Measurements from ENCODE around the gene CDC42EP2. TPM values are rescaled to one million over a fixed set of nuclear protein-coding genes. Genes with fewer than 3 reads are reported as not detected.
A peak's percentile ranks its signal among the peaks of the same experiment; 100 is the strongest.

CDC42EP2 gene
- total RNA-seq, 1 donor from 2014 or later, result 20.6 TPM

DNA sequence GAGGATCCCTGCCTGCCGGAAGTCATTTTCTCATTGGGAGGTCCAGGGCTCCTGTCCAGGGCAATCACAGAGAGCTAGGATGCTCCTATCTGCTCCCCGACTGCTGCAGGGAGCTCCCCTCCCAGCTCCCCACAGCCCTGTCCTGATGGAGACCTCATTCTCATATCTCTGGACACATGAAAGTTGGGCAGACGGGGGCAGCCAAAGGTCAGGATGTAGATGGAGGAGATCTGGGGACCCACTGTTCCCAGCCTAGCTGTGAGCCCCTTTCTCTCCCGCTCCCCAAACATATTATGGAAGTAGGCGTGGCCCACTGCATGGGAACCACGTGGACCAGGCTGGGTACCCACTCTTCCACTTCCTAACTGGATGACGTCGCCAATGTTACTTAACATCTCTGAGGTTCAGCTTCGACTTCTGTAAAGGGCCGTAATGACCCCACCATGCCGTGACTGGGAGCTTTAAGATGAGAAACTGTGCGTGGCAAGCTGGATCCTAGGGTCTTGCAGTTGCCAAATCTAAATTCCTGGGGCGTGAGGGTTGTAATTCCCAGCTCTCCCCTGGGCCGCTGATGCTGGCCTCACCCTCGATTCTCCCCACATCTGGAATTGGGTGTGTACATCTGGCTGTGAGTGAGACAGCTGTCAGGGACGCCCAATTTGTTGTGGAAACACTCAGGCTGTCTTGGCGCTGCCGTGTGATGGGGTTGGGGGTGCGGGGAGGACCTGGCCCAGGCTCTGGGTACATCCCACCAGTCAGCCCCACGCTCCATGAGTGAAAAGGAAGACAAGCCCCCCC is 1.8 kb downstream of the CDC42EP2 start:
- TF ChIP-seq, protein P1, sequence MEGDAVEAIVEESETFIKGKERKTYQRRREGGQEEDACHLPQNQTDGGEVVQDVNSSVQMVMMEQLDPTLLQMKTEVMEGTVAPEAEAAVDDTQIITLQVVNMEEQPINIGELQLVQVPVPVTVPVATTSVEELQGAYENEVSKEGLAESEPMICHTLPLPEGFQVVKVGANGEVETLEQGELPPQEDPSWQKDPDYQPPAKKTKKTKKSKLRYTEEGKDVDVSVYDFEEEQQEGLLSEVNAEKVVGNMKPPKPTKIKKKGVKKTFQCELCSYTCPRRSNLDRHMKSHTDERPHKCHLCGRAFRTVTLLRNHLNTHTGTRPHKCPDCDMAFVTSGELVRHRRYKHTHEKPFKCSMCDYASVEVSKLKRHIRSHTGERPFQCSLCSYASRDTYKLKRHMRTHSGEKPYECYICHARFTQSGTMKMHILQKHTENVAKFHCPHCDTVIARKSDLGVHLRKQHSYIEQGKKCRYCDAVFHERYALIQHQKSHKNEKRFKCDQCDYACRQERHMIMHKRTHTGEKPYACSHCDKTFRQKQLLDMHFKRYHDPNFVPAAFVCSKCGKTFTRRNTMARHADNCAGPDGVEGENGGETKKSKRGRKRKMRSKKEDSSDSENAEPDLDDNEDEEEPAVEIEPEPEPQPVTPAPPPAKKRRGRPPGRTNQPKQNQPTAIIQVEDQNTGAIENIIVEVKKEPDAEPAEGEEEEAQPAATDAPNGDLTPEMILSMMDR (IDR thresholded peaks at IDR 0.05), result no peak
- Histone ChIP-seq H3K4me3 (peak overlapping the region; percentile 79 to 86), H3K27me3 (no peaks in the 10 kb centered on the region), H3K9me3 (no peaks in the 10 kb centered on the region), H3K27ac (peak overlapping the region; percentile 8 to 10), H3K36me3 (peaks cover 6 to 10% of the 10 kb centered on the region in 2 donors), H3K4me1 (peaks cover 0 to 20% of the 10 kb centered on the region in 2 donors)
- peak in 1 of 2 donors; percentile 74 for DNase-seq (ENCODE audit: low spot score in 2 of 2)
- intact Hi-C loops (cut with DNase I), result loop anchor here (5.0 kb wide), 1 partner anchor 179 kb away; no protein-coding TSS in a partner anchor

DNA sequence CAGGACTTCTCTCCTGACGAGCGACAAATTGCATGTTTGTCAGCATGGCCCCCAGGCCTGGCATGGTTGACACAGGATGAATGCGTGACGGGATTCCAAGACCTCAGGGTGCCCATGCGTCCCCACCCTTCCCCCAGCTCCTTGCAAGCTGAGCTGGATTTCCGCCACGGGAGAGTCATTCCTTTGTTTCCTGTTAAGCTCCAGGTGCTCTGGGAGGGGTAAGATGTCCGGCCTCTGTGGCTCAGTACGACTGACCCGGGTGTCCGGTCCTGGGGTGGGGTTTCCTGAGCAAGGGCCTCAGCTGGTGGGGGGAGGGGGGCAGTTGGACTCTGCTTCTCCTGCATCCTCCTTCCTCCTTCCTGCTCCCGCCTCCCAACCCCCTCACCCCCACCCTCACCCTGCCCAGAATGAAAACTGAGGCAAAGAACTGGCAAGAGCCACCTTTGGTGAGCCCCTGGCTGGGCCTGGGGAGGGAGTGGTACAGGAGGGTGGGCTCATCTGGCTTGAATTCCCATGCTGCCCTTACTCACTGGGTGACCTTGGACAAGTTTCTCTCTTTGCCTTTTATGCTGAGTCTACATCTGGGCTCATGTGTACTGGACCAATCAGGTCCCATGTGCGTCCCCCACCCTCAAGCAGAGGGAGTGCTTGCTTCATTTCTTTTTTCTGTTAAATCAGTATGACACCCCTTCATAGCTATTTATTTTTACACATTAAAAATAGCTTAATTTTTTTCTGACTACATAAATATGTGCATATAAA is 2.5 kb downstream of the CDC42EP2 start:
- Histone ChIP-seq H3K4me3 (peak overlapping the region in 1 of 2 donors; percentile 86), H3K4me1 (peaks cover 0 to 20% of the 10 kb centered on the region in 2 donors)
- intact Hi-C loops (cut with DNase I), result loop anchor here (5.0 kb wide), 1 partner anchor 180 kb away; no protein-coding TSS in a partner anchor

DNA sequence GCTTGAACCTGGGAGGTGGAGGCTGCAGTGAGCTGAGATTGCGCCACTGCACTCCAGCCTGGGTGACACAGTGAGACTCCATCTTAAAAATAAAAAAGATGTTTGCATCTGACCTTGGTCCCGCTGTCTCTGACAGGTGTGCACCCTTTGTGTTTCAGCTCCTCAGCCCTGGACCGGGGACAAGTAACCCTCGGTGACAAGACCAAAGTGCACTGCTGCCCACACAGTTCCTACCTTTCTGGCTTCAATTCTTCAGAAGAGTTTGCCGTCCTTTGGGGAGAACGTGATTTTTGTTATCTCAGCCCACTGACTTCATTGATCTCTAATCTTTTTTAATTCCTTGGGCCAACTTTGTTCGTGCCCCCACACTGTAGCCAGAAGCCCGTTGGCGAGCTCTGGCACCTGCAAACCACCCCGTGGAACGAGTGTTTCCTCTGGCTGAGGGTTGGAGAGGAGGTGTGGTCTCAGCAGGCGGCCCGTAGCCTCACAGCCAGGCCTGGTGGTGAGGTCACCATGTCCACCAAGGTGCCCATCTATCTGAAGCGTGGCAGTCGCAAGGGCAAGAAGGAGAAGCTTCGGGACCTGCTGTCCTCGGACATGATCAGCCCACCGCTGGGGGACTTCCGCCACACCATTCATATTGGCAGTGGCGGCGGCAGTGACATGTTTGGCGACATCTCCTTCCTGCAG is 5.9 kb downstream of the CDC42EP2 start:
- H3K9me3 ChIP-seq, result no peaks in the 10 kb centered on the region
- H3K4me1 ChIP-seq, result peaks cover 0 to 11% of the 10 kb centered on the region in 2 donors
- peaks cover 7 to 16% of the 10 kb centered on the region in 2 donors for H3K36me3 ChIP-seq
- H3K4me3 ChIP-seq, result no peak overlapping the region
- intact Hi-C loops (cut with DNase I), result no loop called here
- no peak for DNase-seq (ENCODE audit: low spot score in 2 of 2)
- no peak overlapping the region for H3K27ac ChIP-seq
- TF ChIP-seq, protein P1 (IDR thresholded peaks at IDR 0.05), result no peak
- H3K27me3 ChIP-seq, result no peaks in the 10 kb centered on the region

More for the DNA sequence above, 2.5 kb downstream of the CDC42EP2 start:
- Histone ChIP-seq H3K27me3 (no peaks in the 10 kb centered on the region), H3K9me3 (no peaks in the 10 kb centered on the region), H3K36me3 (peaks cover 7 to 16% of the 10 kb centered on the region in 2 donors), H3K27ac (peak overlapping the region; percentile 8 to 10)
- TF ChIP-seq, protein P1 (IDR thresholded peaks at IDR 0.05), result no peak
- DNase-seq (ENCODE audit: low spot score in 2 of 2), result peak in 1 of 2 donors; percentile 77

DNA sequence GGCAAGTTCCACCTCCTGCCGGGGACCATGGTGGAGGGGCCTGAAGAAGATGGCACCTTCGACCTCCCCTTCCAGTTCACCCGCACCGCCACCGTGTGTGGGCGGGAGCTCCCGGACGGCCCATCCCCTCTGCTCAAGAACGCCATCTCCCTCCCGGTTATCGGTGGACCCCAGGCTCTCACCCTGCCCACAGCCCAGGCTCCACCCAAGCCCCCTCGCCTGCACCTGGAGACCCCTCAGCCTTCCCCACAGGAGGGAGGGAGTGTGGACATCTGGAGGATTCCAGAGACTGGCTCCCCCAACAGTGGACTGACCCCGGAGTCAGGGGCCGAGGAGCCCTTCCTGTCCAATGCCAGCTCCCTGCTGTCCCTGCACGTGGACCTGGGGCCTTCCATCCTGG is 6.4 kb downstream of the CDC42EP2 start:
- TF ChIP-seq, protein P1 (IDR thresholded peaks at IDR 0.05), result no peak
- Histone ChIP-seq H3K27ac (no peak overlapping the region), H3K4me3 (no peak overlapping the region), H3K4me1 (peaks cover 0 to 6% of the 10 kb centered on the region in 2 donors), H3K27me3 (no peaks in the 10 kb centered on the region), H3K36me3 (peaks cover 7 to 16% of the 10 kb centered on the region in 2 donors), H3K9me3 (no peaks in the 10 kb centered on the region)
- intact Hi-C loops (cut with DNase I), result no loop called here
- no peak for DNase-seq (ENCODE audit: low spot score in 2 of 2)

DNA sequence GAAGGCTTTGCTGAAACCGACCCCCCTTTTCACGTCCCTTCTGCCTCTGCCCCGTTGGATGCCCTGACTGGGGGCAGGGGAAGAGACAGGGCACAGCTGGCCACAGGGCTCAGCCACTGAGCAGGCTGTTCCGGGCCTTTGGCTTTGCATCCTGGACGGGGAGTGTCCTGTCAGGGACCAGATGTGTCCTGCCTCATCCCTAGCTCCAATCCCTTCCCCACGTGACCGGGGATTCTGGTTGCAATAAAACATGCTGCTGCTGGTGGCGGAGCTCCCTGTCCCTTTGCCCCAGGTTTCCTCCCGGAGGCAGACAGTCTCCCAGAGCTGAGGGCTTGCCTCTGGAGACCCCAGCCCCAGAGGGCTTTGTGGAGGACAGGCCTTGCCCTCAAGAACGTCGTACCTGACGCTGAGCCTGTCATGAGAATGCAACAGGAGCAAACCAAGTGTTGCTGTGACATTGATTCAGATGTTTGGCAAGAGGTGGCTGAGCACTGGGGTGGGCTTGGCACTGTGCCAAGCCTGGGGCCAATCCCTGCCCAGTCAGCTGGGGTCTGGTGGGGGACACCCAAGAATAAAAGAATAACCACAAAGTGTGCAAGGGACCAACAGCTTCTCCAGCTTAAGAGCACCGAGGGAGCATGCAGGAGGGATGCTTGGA is 7.3 kb downstream of the CDC42EP2 start:
- H3K27ac ChIP-seq, result no peak overlapping the region
- intact Hi-C loops (cut with DNase I), result no loop called here
- TF ChIP-seq, protein P1 (IDR thresholded peaks at IDR 0.05), result no peak

More for the DNA sequence above, 7.3 kb downstream of the CDC42EP2 start:
- Histone ChIP-seq H3K36me3 (peaks cover 7 to 16% of the 10 kb centered on the region in 2 donors), H3K4me1 (peaks cover 0 to under 1% of the 10 kb centered on the region in 2 donors), H3K9me3 (no peaks in the 10 kb centered on the region), H3K27me3 (no peaks in the 10 kb centered on the region), H3K4me3 (no peak overlapping the region)
- DNase-seq (ENCODE audit: low spot score in 2 of 2), result no peak
